DND-41 (cell line): ENCODE results near the gene XRCC5.

Experiments
- CTCF ChIP-seq: IDR thresholded peaks from 2 replicates; pipeline ENCODE4 v1.5.1; 2012; ENCODE audit warnings: borderline replicate concordance, low read length, moderate library complexity, mild to moderate bottlenecking; ENCODE audit not compliant: poor library complexity, severe bottlenecking; ENCODE audit errors: extremely low read depth
- EZH2 ChIP-seq: IDR thresholded peaks from 3 replicates; pipeline ENCODE4 v1.6.1; 2012; ENCODE audit warnings: borderline replicate concordance, low read depth, mild to moderate bottlenecking, moderate library complexity, low read length, inconsistent platforms; ENCODE audit not compliant: severe bottlenecking

- TF ChIP-seq CTCF (no peak), EZH2 (no peak)
Observed at GRCh38 chr2:216134958-216135541, 25.9 kb downstream of the XRCC5 start.
